ENCODE data around the gene ZDHHC8.

The ZDHHC8 gene

GRCh38 chr22:20115691-20116375 is 15.8 kb upstream of the ZDHHC8 start, which contains the start of gene RANBP1:
TSS of gene RANBP1 (plus strand) at chr22:20116104. CDS start at chr22:20116185, 81 bp downstream.
- DNase-seq = no peak

GRCh38 chr22:20116376-20116950 is 15.1 kb upstream of the ZDHHC8 start:
- no peak for DNase-seq

GRCh38 chr22:20116951-20117632 is 14.5 kb upstream of the ZDHHC8 start, which contains the start of gene TRMT2A:
TSS of gene TRMT2A (minus strand) at chr22:20117226. CDS start at chr22:20116906, 320 bp downstream.
- DNase-seq = peak; percentile 94

- no peak for DNase-seq
These were observed 13.8 kb upstream of the ZDHHC8 start for GRCh38 chr22:20117633-20118299.

GRCh38 chr22:20118300-20119020 is 13.1 kb upstream of the ZDHHC8 start:
- DNase-seq = no peak

GRCh38 chr22:20121856-20122415 is 9.7 kb upstream of the ZDHHC8 start:
- DNase-seq = no peak

GRCh38 chr22:20123366-20124082 is 8.1 kb upstream of the ZDHHC8 start:
- DNase-seq = no peak

- DNase-seq = no peak
These were observed 7.4 kb upstream of the ZDHHC8 start for GRCh38 chr22:20124083-20124787.

- no peak for DNase-seq
These were observed 6.1 kb upstream of the ZDHHC8 start for GRCh38 chr22:20125201-20126174.

GRCh38 chr22:20126284-20127029 is 5.1 kb upstream of the ZDHHC8 start:
- DNase-seq = no peak

- no peak for DNase-seq
These were observed 4.2 kb upstream of the ZDHHC8 start for GRCh38 chr22:20127318-20127868.

- DNase-seq = no peak
These were observed 3.6 kb upstream of the ZDHHC8 start for GRCh38 chr22:20127869-20128618.

GRCh38 chr22:20128619-20128901 is 3.0 kb upstream of the ZDHHC8 start:
- DNase-seq = no peak

- no peak for DNase-seq
These were observed 2.5 kb upstream of the ZDHHC8 start for GRCh38 chr22:20128902-20129746.

- no peak for DNase-seq
These were observed 1.9 kb upstream of the ZDHHC8 start for GRCh38 chr22:20129747-20130014.

- DNase-seq = no peak
These were observed 1.3 kb upstream of the ZDHHC8 start for GRCh38 chr22:20130319-20130718.

Data from GOT3 (cell line).